Spleen (tissue), 11 donors: ENCODE data around the gene ANKZF1. TPM values are rescaled to one million over a fixed set of nuclear protein-coding genes. Genes with fewer than 3 reads are reported as not detected.

Experiments
- DNase-seq: peaks from one replicate; pipeline ENCODE4 v3.0.0-alpha.2; 2020
- H3K27ac ChIP-seq, 8 donors: fragments of 200-600 bp; sonication (generic) in 7 of 8; 1 replicate in 4 of 8; 2 replicates in 4 of 8; pipeline versions ENCODE4 v1.5.0 to v1.8.0; 2016 to 2021; ENCODE audit warnings: inconsistent platforms in 4 of 8, mild to moderate bottlenecking in 4 of 8, moderate library complexity in 1 of 8
- H3K27me3 ChIP-seq, 7 donors: fragments of 200-600 bp; sonication (generic) in 6 of 7; replicated peaks in 1 of 7; 1 replicate in 4 of 7; 2 replicates in 3 of 7; pipeline versions ENCODE4 v1.5.0 to v1.8.0; 2016 to 2021; ENCODE audit warnings: inconsistent platforms in 3 of 7, mild to moderate bottlenecking in 1 of 7
- H3K36me3 ChIP-seq, 6 donors: fragments of 200-600 bp; sonication (generic) in 5 of 6; 1 replicate in 4 of 6; 2 replicates in 2 of 6; pipeline versions ENCODE4 v1.5.0 to v1.8.0; 2016 to 2021; ENCODE audit warnings: inconsistent platforms in 2 of 6
- H3K4me1 ChIP-seq, 6 donors: fragments of 200-600 bp; sonication (generic) in 5 of 6; 1 replicate in 3 of 6; 2 replicates in 3 of 6; pipeline versions ENCODE4 v1.5.0 to v1.8.0; 2016 to 2021; ENCODE audit warnings: inconsistent platforms in 3 of 6
- H3K4me3 ChIP-seq, 8 donors: fragments of 200-600 bp; sonication (generic) in 7 of 8; 1 replicate in 4 of 8; 2 replicates in 4 of 8; pipeline versions ENCODE4 v1.5.0 to v1.8.0; 2016 to 2021; ENCODE audit warnings: inconsistent platforms in 4 of 8, mild to moderate bottlenecking in 4 of 8, moderate library complexity in 2 of 8
- H3K9me3 ChIP-seq, 8 donors: fragments of 200-600 bp; sonication (generic) in 7 of 8; 1 replicate in 4 of 8; 2 replicates in 4 of 8; pipeline versions ENCODE4 v1.5.0 to v1.8.0; 2016 to 2021; ENCODE audit warnings: inconsistent platforms in 4 of 8
- POLR2A ChIP-seq, 3 donors: fragments of 450-650 bp; IDR thresholded peaks; one replicate each; pipeline ENCODE4 v1.5.1; 2017; ENCODE audit warnings: antibody characterized with exemption in 3 of 3, mild to moderate bottlenecking in 1 of 3
- POLR2AphosphoS5 ChIP-seq, 3 donors: sonication (generic); formaldehyde crosslinking; IDR thresholded peaks; one replicate each; pipeline ENCODE4 v1.5.1; 2017; ENCODE audit warnings: antibody characterized with exemption in 3 of 3
- WGBS, 5 donors: extraction: QIAGEN DNeasy Blood & Tissue Kit in 3 of 5; methylation state at CpG; one replicate each; pipeline versions ENCODE4 v1.1.5 to v1.1.7; 2013 to 2018; 5-methylcytosine and 5-hydroxymethylcytosine counted together
- intact Hi-C: fragments of 100-400 bp; cut with DNase I; formaldehyde crosslinking; loops from one replicate; pipeline ENCODE4 v1.15.0; 2023; ENCODE audit warnings: low total_unique reads
- polyA plus RNA-seq, 3 donors: library from polyadenylated mRNA; stranded (reverse); fragments of 200-250 nt; gene quantifications; one replicate each; pipeline ENCODE4 v1.2.1, GENCODE V29; 2013
- total RNA-seq, 7 donors: library from RNA; depleted of rRNA in 3 of 7; stranded (reverse); fragments of >200 nt in 3 of 7; fragmentation: NEBNext Ultra II Directional in 4 of 7; extraction: Animal tissue kit (Norgen Biotek cat#: 25700) in 4 of 7; gene quantifications; one replicate each; pipeline versions ENCODE4 v1.1.0 to v1.2.1, GENCODE V29; 2016 to 2021
- TF ChIP-seq, protein P1 (sequence below), 11 experiments: fragments of 200-600 bp in 7 of 11; fragments of 450-650 bp in 4 of 11; sonication (generic) in 4 of 11; IDR thresholded peaks in 8 of 11; conservative IDR thresholded peaks in 3 of 11; 1 replicate in 7 of 11; 2 replicates in 4 of 11; pipeline versions ENCODE4 v1.4.0 to v1.8.0; 2016 to 2021; ENCODE audit warnings: antibody characterized with exemption in 11 of 11, inconsistent platforms in 4 of 11, mild to moderate bottlenecking in 1 of 11
- donor health status: healthy with polysubstance abuse.
- donor health status: DM: no; HTN: no; CAD: no; lungs with moderate emphysema.
- donor health status: DM: no; HTN: no; CAD: no.
- donor health status: Bipolar disorder and iron deficiency.
- donor health status: healthy.
- donor health status: DM: no; HTN: no; CAD: no.
- donor health status: DM: yes; HTN: yes; CAD: no.

ANKZF1 gene
- total and polyA plus RNA-seq, 10 donors, result 30.5 to 141 (median 71.1) TPM

GRCh38 chr2:219228911-219229304 is 698 bp upstream of the ANKZF1 start:
- intact Hi-C loops, result loop anchor here (5.0 kb wide), 1 partner anchor 48 kb away; the partner anchor contains the start of gene DNAJB2
- 0 to 5% (median 2%) methylated on average over 3 to 19 of the region's 19 CpGs for WGBS, 5 donors
- no peaks in the 10 kb centered on the region for H3K9me3 ChIP-seq
- peaks cover 0 to 69% (median 48%) of the 10 kb centered on the region in 6 donors for H3K36me3 ChIP-seq
- peak; percentile 94 for DNase-seq
- peak overlapping the region; percentile 56 to 79 (median 73) for H3K4me3 ChIP-seq
- no peaks in the 10 kb centered on the region for H3K27me3 ChIP-seq
- H3K27ac ChIP-seq, result peak overlapping the region; percentile 88 to 99 (median 97)
- TF ChIP-seq POLR2AphosphoS5 (IDR thresholded peaks at IDR 0.05) (no peak), POLR2A (IDR thresholded peaks at IDR 0.05) (no peak)
- peaks cover 18 to 80% (median 50%) of the 10 kb centered on the region in 6 donors for H3K4me1 ChIP-seq

DNA sequence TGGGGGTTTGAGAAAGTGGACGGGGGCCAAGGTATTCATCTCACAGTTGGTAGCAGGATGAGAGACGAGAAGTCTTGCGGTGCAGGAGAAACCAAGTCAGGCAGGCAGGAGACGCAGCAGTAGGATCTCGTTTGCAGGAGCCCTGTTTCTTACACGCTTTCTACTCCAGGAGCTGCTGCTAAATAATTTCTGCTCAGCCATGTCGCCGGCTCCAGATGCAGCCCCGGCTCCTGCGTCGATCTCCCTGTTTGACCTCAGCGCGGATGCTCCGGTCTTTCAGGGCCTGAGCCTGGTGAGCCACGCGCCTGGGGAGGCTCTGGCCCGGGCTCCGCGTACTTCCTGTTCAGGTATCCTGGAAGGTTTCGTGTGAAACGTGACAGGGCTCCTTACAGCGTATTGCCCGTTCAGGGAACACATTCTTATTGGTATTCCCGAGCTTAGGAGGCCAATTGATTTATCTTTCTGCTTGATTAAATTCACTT is 494 bp downstream of the ANKZF1 start:
- peak overlapping the region; percentile 56 to 79 (median 73) for H3K4me3 ChIP-seq
- no peaks in the 10 kb centered on the region for H3K27me3 ChIP-seq
- H3K4me1 ChIP-seq, result peaks cover 18 to 68% (median 48%) of the 10 kb centered on the region in 6 donors
- 0 to 1% (median 0%) methylated on average over 13 to 24 of the region's 24 CpGs for WGBS, 5 donors
- intact Hi-C loops, result no loop called here
- peaks cover 0 to 69% (median 48%) of the 10 kb centered on the region in 6 donors for H3K36me3 ChIP-seq
- TF ChIP-seq POLR2AphosphoS5 (IDR thresholded peaks at IDR 0.05) (no peak), POLR2A (IDR thresholded peaks at IDR 0.05) (no peak)
- TF ChIP-seq, protein P1, sequence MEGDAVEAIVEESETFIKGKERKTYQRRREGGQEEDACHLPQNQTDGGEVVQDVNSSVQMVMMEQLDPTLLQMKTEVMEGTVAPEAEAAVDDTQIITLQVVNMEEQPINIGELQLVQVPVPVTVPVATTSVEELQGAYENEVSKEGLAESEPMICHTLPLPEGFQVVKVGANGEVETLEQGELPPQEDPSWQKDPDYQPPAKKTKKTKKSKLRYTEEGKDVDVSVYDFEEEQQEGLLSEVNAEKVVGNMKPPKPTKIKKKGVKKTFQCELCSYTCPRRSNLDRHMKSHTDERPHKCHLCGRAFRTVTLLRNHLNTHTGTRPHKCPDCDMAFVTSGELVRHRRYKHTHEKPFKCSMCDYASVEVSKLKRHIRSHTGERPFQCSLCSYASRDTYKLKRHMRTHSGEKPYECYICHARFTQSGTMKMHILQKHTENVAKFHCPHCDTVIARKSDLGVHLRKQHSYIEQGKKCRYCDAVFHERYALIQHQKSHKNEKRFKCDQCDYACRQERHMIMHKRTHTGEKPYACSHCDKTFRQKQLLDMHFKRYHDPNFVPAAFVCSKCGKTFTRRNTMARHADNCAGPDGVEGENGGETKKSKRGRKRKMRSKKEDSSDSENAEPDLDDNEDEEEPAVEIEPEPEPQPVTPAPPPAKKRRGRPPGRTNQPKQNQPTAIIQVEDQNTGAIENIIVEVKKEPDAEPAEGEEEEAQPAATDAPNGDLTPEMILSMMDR (IDR thresholded peaks at IDR 0.05 in 8 of 11, conservative IDR thresholded peaks at IDR 0.05 in 3 of 11), result no peak
- peak; percentile 92 for DNase-seq
- no peaks in the 10 kb centered on the region for H3K9me3 ChIP-seq
- peak overlapping the region; percentile 88 to 99 (median 97) for H3K27ac ChIP-seq

GRCh38 chr2:219234331-219234730 is 4.7 kb downstream of the ANKZF1 start:
- no peak overlapping the region for H3K27ac ChIP-seq
- peaks cover 7 to 30% (median 16%) of the 10 kb centered on the region in 6 donors for H3K4me1 ChIP-seq
- intact Hi-C loops, result no loop called here
- H3K4me3 ChIP-seq, result no peak overlapping the region
- no peaks in the 10 kb centered on the region for H3K9me3 ChIP-seq
- no peak for DNase-seq
- H3K36me3 ChIP-seq, result peaks cover 0 to 84% (median 67%) of the 10 kb centered on the region in 6 donors
- TF ChIP-seq POLR2A (IDR thresholded peaks at IDR 0.05) (no peak), POLR2AphosphoS5 (IDR thresholded peaks at IDR 0.05) (no peak)
- TF ChIP-seq, protein P1 (IDR thresholded peaks at IDR 0.05 in 8 of 11, conservative IDR thresholded peaks at IDR 0.05 in 3 of 11), result no peak
- 81 to 96% (median 95%) methylated on average over 3 of the region's 3 CpGs for WGBS, 5 donors
- H3K27me3 ChIP-seq, result no peaks in the 10 kb centered on the region

GRCh38 chr2:219243291-219243761 is 13.7 kb downstream of the ANKZF1 start:
- DNase-seq, result no peak
- Histone ChIP-seq H3K4me3 (peak overlapping the region in 5 of 8 donors; percentile 3 to 57 (median 11)), H3K27me3 (no peaks in the 10 kb centered on the region), H3K9me3 (no peaks in the 10 kb centered on the region), H3K4me1 (peaks cover 26 to 54% (median 40%) of the 10 kb centered on the region in 6 donors), H3K27ac (peak overlapping the region in 4 of 8 donors; percentile 47 to 63 (median 58)), H3K36me3 (peaks cover 0 to 33% (median 3%) of the 10 kb centered on the region in 6 donors)
- WGBS, 5 donors, result 44 to 68% (median 55%) methylated on average over 28 of the region's 28 CpGs
- intact Hi-C loops, result no loop called here
- TF ChIP-seq, protein P1 (IDR thresholded peaks at IDR 0.05 in 8 of 11, conservative IDR thresholded peaks at IDR 0.05 in 3 of 11), result no peak
- TF ChIP-seq POLR2AphosphoS5 (IDR thresholded peaks at IDR 0.05), result peak; percentile 28 to 53 (median 50)
